Measurements from ENCODE around the gene KRCC1. TPM values are rescaled to one million over a fixed set of nuclear protein-coding genes. Genes with fewer than 3 reads are reported as not detected.
"Not testable (repeated sequence)": the region's sequence is repeated elsewhere in the genome, so short reads cannot be mapped to it uniquely, and the experiment has no call there.

Gene KRCC1
- polyA plus RNA-seq, 1 experiment = 42.6 TPM

GRCh38 chr2:88053296-88053695 is 2.3 kb downstream of the KRCC1 start:
- CTCF ChIA-PET = no interaction called here
- Histone ChIP-seq H3K4me3 (ENCODE audit: low read depth, low read length) (no peak overlapping the region), H3K27ac (ENCODE audit: low read depth, low read length) (no peak overlapping the region), H3K27me3 (ENCODE audit: control insufficient read depth, insufficient read depth, low read length) (no peaks in the 10 kb centered on the region), H3K9me3 (ENCODE audit: control insufficient read depth, insufficient read depth, low read length) (peaks cover 3% of the 10 kb centered on the region; the same call in 1 of the 2 replicates)
- TF ChIP-seq, protein P1, sequence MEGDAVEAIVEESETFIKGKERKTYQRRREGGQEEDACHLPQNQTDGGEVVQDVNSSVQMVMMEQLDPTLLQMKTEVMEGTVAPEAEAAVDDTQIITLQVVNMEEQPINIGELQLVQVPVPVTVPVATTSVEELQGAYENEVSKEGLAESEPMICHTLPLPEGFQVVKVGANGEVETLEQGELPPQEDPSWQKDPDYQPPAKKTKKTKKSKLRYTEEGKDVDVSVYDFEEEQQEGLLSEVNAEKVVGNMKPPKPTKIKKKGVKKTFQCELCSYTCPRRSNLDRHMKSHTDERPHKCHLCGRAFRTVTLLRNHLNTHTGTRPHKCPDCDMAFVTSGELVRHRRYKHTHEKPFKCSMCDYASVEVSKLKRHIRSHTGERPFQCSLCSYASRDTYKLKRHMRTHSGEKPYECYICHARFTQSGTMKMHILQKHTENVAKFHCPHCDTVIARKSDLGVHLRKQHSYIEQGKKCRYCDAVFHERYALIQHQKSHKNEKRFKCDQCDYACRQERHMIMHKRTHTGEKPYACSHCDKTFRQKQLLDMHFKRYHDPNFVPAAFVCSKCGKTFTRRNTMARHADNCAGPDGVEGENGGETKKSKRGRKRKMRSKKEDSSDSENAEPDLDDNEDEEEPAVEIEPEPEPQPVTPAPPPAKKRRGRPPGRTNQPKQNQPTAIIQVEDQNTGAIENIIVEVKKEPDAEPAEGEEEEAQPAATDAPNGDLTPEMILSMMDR (IDR thresholded peaks at IDR 0.05; ENCODE audit: low read depth, low read length) = no peak
- no peak for DNase-seq (ENCODE audit: low read depth, low spot score)
- POLR2A ChIA-PET = interaction anchor here (1.4 kb wide), 1 partner anchor 13 kb away, joined by 3 read pairs; no protein-coding TSS in a partner anchor

GRCh38 chr2:88051792-88052191 is 3.8 kb downstream of the KRCC1 start:
- no peak overlapping the region for H3K27ac ChIP-seq (ENCODE audit: low read depth, low read length)
- peaks cover 3% of the 10 kb centered on the region; the same call in 1 of the 2 replicates for H3K9me3 ChIP-seq (ENCODE audit: control insufficient read depth, insufficient read depth, low read length)
- no peak for DNase-seq (ENCODE audit: low read depth, low spot score)
- no peaks in the 10 kb centered on the region for H3K27me3 ChIP-seq (ENCODE audit: control insufficient read depth, insufficient read depth, low read length)
- TF ChIP-seq, protein P1 (IDR thresholded peaks at IDR 0.05; ENCODE audit: low read depth, low read length) = no peak
- H3K4me3 ChIP-seq (ENCODE audit: low read depth, low read length) = no peak overlapping the region
- ChIA-PET CTCF (interaction anchor here (6.8 kb wide), 1 partner anchor 9 kb away, joined by 58 read pairs; no protein-coding TSS in a partner anchor), POLR2A (no interaction called here)

DNA sequence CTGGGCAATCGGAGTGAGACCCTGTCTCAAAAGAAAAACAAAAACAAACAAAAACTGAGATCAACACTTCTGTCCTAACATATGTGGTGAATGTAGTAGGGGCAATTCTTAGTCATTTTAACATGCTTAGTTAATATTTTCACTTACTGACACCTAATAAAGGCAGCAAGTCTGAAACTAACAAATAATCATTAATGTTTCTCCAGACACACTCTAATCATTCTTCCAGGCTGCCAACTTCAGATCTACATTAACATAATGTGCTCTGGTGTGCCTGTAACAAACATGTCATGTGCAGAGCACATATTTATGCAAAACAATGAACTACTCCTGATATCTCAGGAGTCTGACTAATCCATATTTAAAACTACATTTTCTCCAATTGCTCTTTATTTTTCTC is 6.0 kb downstream of the KRCC1 start:
- no peaks in the 10 kb centered on the region for H3K27me3 ChIP-seq (ENCODE audit: control insufficient read depth, insufficient read depth, low read length)
- CTCF ChIA-PET = interaction anchor here (1.0 to 6.8 kb wide), 3 partner anchors 11 to 113 kb away, joined by 3 to 58 read pairs (median 3); no protein-coding TSS in a partner anchor
- peaks cover 1% of the 10 kb centered on the region; the same call in 1 of the 2 replicates for H3K9me3 ChIP-seq (ENCODE audit: control insufficient read depth, insufficient read depth, low read length)
- POLR2A ChIA-PET = no interaction called here
- H3K4me3 ChIP-seq (ENCODE audit: low read depth, low read length) = no peak overlapping the region
- TF ChIP-seq, protein P1 (IDR thresholded peaks at IDR 0.05; ENCODE audit: low read depth, low read length) = no peak
- no peak overlapping the region for H3K27ac ChIP-seq (ENCODE audit: low read depth, low read length)
- no peak for DNase-seq (ENCODE audit: low read depth, low spot score)

- TF ChIP-seq, protein P1 (IDR thresholded peaks at IDR 0.05; ENCODE audit: low read depth, low read length) = no peak
- Histone ChIP-seq H3K9me3 (ENCODE audit: control insufficient read depth, insufficient read depth, low read length) (no peaks in the 10 kb centered on the region), H3K27me3 (ENCODE audit: control insufficient read depth, insufficient read depth, low read length) (no peaks in the 10 kb centered on the region), H3K4me3 (ENCODE audit: low read depth, low read length) (no peak overlapping the region), H3K27ac (ENCODE audit: low read depth, low read length) (no peak overlapping the region)
- POLR2A ChIA-PET = no interaction called here
- no peak for DNase-seq (ENCODE audit: low read depth, low spot score)
- CTCF ChIA-PET = interaction anchor here (1.0 to 6.8 kb wide), 2 partner anchors 12 to 16 kb away, joined by 3 to 58 read pairs; no protein-coding TSS in a partner anchor
Measured at GRCh38 chr2:88048541-88048940, 7.0 kb downstream of the KRCC1 start.

- H3K4me3 ChIP-seq (ENCODE audit: low read depth, low read length); POLR2A ChIA-PET; H3K27ac ChIP-seq (ENCODE audit: low read depth, low read length); H3K27me3 ChIP-seq (ENCODE audit: control insufficient read depth, insufficient read depth, low read length); DNase-seq (ENCODE audit: low read depth, low spot score); H3K9me3 ChIP-seq (ENCODE audit: control insufficient read depth, insufficient read depth, low read length): not testable (repeated sequence)
- CTCF ChIA-PET = interaction anchor here (0.9 to 1.0 kb wide), 2 partner anchors 15 to 146 kb away, joined by 3 to 7 read pairs; no protein-coding TSS in a partner anchor
Measured at GRCh38 chr2:88045561-88045960, 10.0 kb downstream of the KRCC1 start.

Measured in AG04450 (cell line).